K562 (cell line): ENCODE measurements around the gene ZNF264. TPM values are rescaled to one million over a fixed set of nuclear protein-coding genes. Genes with fewer than 3 reads are reported as not detected.

Source experiments
- ATAC-seq: fragments of 200-7000 bp; cut with Tn5 transposase; 3 replicates; pipeline ENCODE4 v1.9.1; 2020; ENCODE audit warnings: moderate library complexity
- BruUV-seq: library from RNA; stranded (reverse); fragments of 400-500 nt; replicated peaks from 2 replicates; lab custom pipeline; 2021; lab: Mats Ljungman, UMichigan
- CTCF ChIA-PET: fragments of 300-600 bp; formaldehyde crosslinking; extraction: SDS; loops from one replicate; lab custom pipeline; 2021; ENCODE audit warnings: low intra/inter-chr PET ratio; lab: Yijun Ruan, JAX
- POLR2A ChIA-PET: fragments of 300-600, 350-650 bp; sonication (Branson Sonifier 250); formaldehyde crosslinking; extraction: SDS; loops from one replicate; lab custom pipeline; 2021; ENCODE audit warnings: antibody characterized with exemption, inconsistent platforms; lab: Yijun Ruan, JAX
- DNase-seq, 4 experiments: peaks; one replicate each; pipeline versions ENCODE4 v3.0.0 to v3.0.0-alpha.2; 2011 to 2018; ENCODE audit warnings: low spot score in 3 of 4, mixed read lengths in 3 of 4; ENCODE audit errors: extremely low read depth in 1 of 4
- FAIRE-seq: peaks from 2 replicates; lab custom pipeline; 2011; peaks lifted over from hg19 to GRCh38; lab: Jason Lieb, UNC
- H2AFZ ChIP-seq: 2 replicates; pipeline ENCODE4 v1.6.0; 2011; ENCODE audit warnings: low read depth, low read length, control low read depth, inconsistent platforms
- H3K27ac ChIP-seq: fragments of 200-600 bp; 3 replicates; pipeline ENCODE4 v1.8.0; 2011; ENCODE audit warnings: low read depth, mild to moderate bottlenecking, control low read depth, inconsistent platforms, low read length, moderate library complexity, mixed read lengths; ENCODE audit errors: extremely low read depth
- H3K27me3 ChIP-seq, 2 experiments: fragments of 300-600 bp in 1 of 2; 2 replicates in 1 of 2; 3 replicates in 1 of 2; pipeline versions ENCODE4 v1.6.0 to v1.8.0; 2011; ENCODE audit warnings: inconsistent platforms in 2 of 2, low read length in 2 of 2, mild to moderate bottlenecking in 1 of 2, mixed read lengths in 1 of 2, moderate library complexity in 1 of 2; ENCODE audit not compliant: control insufficient read depth in 2 of 2, insufficient read depth in 2 of 2
- H3K36me3 ChIP-seq: fragments of 300-600 bp; 3 replicates; pipeline ENCODE4 v1.8.0; 2011; ENCODE audit warnings: mild to moderate bottlenecking, low read length, inconsistent platforms; ENCODE audit not compliant: control insufficient read depth, insufficient read depth
- H3K4me1 ChIP-seq, 2 experiments: fragments of 200-600 bp in 1 of 2; replicated peaks in 1 of 2; 2 replicates in 1 of 2; 3 replicates in 1 of 2; pipeline versions ENCODE4 v1.5.1 to v1.8.0; 2011; ENCODE audit warnings: inconsistent platforms in 2 of 2, low read length in 2 of 2, mild to moderate bottlenecking in 1 of 2, mixed read lengths in 1 of 2, moderate library complexity in 1 of 2; ENCODE audit not compliant: control insufficient read depth in 2 of 2, insufficient read depth in 2 of 2
- H3K4me2 ChIP-seq: 2 replicates; pipeline ENCODE4 v1.6.1; 2011; ENCODE audit warnings: low read length, control low read depth, inconsistent platforms, mixed read lengths; ENCODE audit not compliant: insufficient read depth
- H3K4me3 ChIP-seq: fragments of 200-600 bp; sonication (generic), shearing (Covaris generic); 2 replicates; pipeline ENCODE4 v1.5.1; 2016; ENCODE audit warnings: control low read depth, inconsistent platforms
- H3K79me2 ChIP-seq: fragments of 200-600 bp; 3 replicates; pipeline ENCODE4 v1.8.0; 2011; ENCODE audit warnings: low read length, inconsistent platforms; ENCODE audit not compliant: control insufficient read depth, insufficient read depth
- H3K9ac ChIP-seq, 2 experiments: 2 replicates each; pipeline versions ENCODE4 v1.6.0 to v1.6.1; 2011; ENCODE audit warnings: low read depth in 2 of 2, low read length in 2 of 2, control low read depth in 1 of 2, inconsistent platforms in 1 of 2, mild to moderate bottlenecking in 1 of 2, mixed read lengths in 1 of 2; ENCODE audit not compliant: insufficient read depth in 1 of 2
- H3K9me1 ChIP-seq: one replicate; pipeline ENCODE4 v1.6.0; 2011; ENCODE audit warnings: inconsistent platforms, mild to moderate bottlenecking, low read length, moderate library complexity; ENCODE audit not compliant: control insufficient read depth, insufficient read depth
- H3K9me3 ChIP-seq: replicated peaks from 2 replicates; pipeline ENCODE4 v1.5.1; 2011; ENCODE audit warnings: low read depth, low read length, inconsistent platforms; ENCODE audit not compliant: control insufficient read depth, insufficient read depth
- H4K20me1 ChIP-seq: replicated peaks from 2 replicates; pipeline ENCODE4 v1.6.1; 2011; ENCODE audit warnings: low read length, inconsistent platforms, mixed read lengths; ENCODE audit not compliant: control insufficient read depth, insufficient read depth
- CCAR2 ChIP-seq: fragments of 200-400 bp; formaldehyde crosslinking; IDR thresholded peaks from 2 replicates; pipeline ENCODE4 v1.6.1; 2017; ENCODE audit warnings: mild to moderate bottlenecking, low read depth, low read length
- KHSRP ChIP-seq: fragments of 450-650 bp; IDR thresholded peaks from 2 replicates; pipeline ENCODE4 v1.6.1; 2017
- NR2C1 ChIP-seq, 2 experiments: fragments of 450-650 bp; IDR thresholded peaks; 2 replicates each; pipeline ENCODE4 v1.6.1; 2017; ENCODE audit warnings: mild to moderate bottlenecking in 2 of 2, antibody characterized with exemption in 1 of 2, inconsistent platforms in 1 of 2, missing compliant biosample characterization in 1 of 2, missing genetic modification characterization in 1 of 2
- PTTG1 ChIP-seq: fragments of 450-650 bp; IDR thresholded peaks from 2 replicates; pipeline ENCODE4 v1.6.1; 2016; ENCODE audit warnings: low read depth, mild to moderate bottlenecking, missing genetic modification characterization, missing compliant biosample characterization
- SNIP1 ChIP-seq: fragments of 450-650 bp; IDR thresholded peaks from 2 replicates; pipeline ENCODE4 v1.7.1; 2017; ENCODE audit warnings: low read depth, mild to moderate bottlenecking
- TEAD4 ChIP-seq, 2 experiments: sonication (generic) in 1 of 2; formaldehyde crosslinking in 1 of 2; IDR thresholded peaks; 2 replicates each; pipeline versions ENCODE4 v1.6.1 to v1.8.0; 2012 to 2022; ENCODE audit warnings: borderline replicate concordance in 1 of 2, inconsistent platforms in 1 of 2, low read length in 1 of 2, mild to moderate bottlenecking in 1 of 2, missing genetic modification reagents in 1 of 2
- ZNF133 ChIP-seq: fragments of 250-450 bp; sonication (Bioruptor Pico); IDR thresholded peaks from 2 replicates; pipeline ENCODE4 v1.4.0; 2020; ENCODE audit warnings: mild to moderate bottlenecking
- ZNF24 ChIP-seq: fragments of 450-650 bp; IDR thresholded peaks from 2 replicates; pipeline ENCODE4 v1.6.1; 2016
- WGBS: fragments of 100-300 bp; shearing (Covaris generic); methylation state at CpG from one replicate; pipeline ENCODE4 v1.1.6; 2016; ENCODE audit warnings: low coverage, mixed read lengths; ENCODE audit not compliant: insufficient coverage; ENCODE audit errors: missing lambda C conversion rate; 5-methylcytosine and 5-hydroxymethylcytosine counted together
- in situ Hi-C: fragments of 300-500 bp; cut with MboI; formaldehyde crosslinking; loops from 4 replicates; pipeline ENCODE4 v1.15.0; 2018; ENCODE audit warnings: inconsistent platforms, mixed read lengths
- intact Hi-C: fragments of 100-400 bp; cut with micrococcal nuclease; formaldehyde crosslinking; loops from 2 replicates; pipeline ENCODE4 v1.14.2; 2022
- polyA plus RNA-seq, 8 experiments: library from polyadenylated mRNA; depleted of rRNA in 4 of 8; stranded (reverse) in 5 of 8; unstranded in 3 of 8; fragments of >200 nt; fragmentation: Nextera tagmentation in 2 of 8; fragmentation: Illumina TruSeq in 1 of 8; extraction: Ambion mirVana in 2 of 8; extraction: Trizol in 1 of 8; gene quantifications; 2 replicates each; pipeline versions ENCODE4 v1.2.1 to v1.2.3, GENCODE V29; 2011 to 2014; ENCODE audit warnings: inconsistent platforms in 1 of 8, missing spikeins in 1 of 8
- total RNA-seq, 7 experiments: library from RNA; depleted of rRNA in 6 of 7; stranded (reverse); fragments of >200 nt in 6 of 7; fragmentation: Illumina TruSeq in 2 of 7; extraction: Trizol in 2 of 7; gene quantifications; 2 replicates each; pipeline versions ENCODE4 v1.2.1 to v1.2.3, GENCODE V29; 2011 to 2021; ENCODE audit warnings: low replicate concordance in 1 of 7
- TF ChIP-seq, protein P1 (sequence below): fragments of 200-800 bp; sonication (Bioruptor generic); IDR thresholded peaks from 2 replicates; pipeline ENCODE4 v1.6.1; 2016; ENCODE audit warnings: missing genetic modification characterization, missing compliant biosample characterization
- TF ChIP-seq, protein P2 (sequence below), 2 experiments: fragments of 450-650 bp in 1 of 2; sonication (generic) in 1 of 2; formaldehyde crosslinking in 1 of 2; IDR thresholded peaks in 1 of 2; conservative IDR thresholded peaks in 1 of 2; 2 replicates each; pipeline versions ENCODE4 v1.6.1 to v1.8.1; 2016 to 2023; ENCODE audit warnings: mild to moderate bottlenecking in 2 of 2, moderate library complexity in 2 of 2, inconsistent platforms in 1 of 2, missing genetic modification reagents in 1 of 2
- TF ChIP-seq, protein P3 (sequence below): fragments of 250-450 bp; sonication (Bioruptor Pico); IDR thresholded peaks from 2 replicates; pipeline ENCODE4 v1.5.0; 2021

Gene ZNF264
- total and polyA plus RNA-seq, 9 of the 15 experiments (the other 6 are each of a cell fraction or from before 2014, with no cell fraction given), result 0.08 to 7.9 (median 1.3) TPM

DNA sequence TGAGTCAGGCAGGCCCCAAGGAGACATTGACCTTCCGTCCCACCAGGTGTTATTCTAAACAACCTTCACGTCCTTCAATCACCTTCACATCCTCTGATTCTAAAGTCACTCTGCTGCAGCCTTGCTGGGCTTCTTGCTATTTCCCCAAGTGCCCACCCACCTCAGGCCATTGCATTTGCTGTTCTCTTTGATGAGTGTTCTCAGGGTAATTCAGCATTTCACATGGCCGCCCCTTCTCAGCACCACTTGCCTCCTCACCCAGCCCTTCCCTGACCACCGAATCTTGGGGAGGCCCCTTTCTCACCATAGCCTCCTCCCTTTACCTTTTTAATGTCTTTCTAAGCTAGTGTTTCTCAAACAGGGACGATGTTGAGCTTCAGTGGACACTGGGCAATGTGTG, 53.8 kb downstream of the ZNF264 start:
- FAIRE-seq, result no peak
- no peaks in the 10 kb centered on the region for H3K27me3 ChIP-seq
- in situ Hi-C loops (no loop called here), intact Hi-C loops (no loop called here)
- TF ChIP-seq, protein P1, sequence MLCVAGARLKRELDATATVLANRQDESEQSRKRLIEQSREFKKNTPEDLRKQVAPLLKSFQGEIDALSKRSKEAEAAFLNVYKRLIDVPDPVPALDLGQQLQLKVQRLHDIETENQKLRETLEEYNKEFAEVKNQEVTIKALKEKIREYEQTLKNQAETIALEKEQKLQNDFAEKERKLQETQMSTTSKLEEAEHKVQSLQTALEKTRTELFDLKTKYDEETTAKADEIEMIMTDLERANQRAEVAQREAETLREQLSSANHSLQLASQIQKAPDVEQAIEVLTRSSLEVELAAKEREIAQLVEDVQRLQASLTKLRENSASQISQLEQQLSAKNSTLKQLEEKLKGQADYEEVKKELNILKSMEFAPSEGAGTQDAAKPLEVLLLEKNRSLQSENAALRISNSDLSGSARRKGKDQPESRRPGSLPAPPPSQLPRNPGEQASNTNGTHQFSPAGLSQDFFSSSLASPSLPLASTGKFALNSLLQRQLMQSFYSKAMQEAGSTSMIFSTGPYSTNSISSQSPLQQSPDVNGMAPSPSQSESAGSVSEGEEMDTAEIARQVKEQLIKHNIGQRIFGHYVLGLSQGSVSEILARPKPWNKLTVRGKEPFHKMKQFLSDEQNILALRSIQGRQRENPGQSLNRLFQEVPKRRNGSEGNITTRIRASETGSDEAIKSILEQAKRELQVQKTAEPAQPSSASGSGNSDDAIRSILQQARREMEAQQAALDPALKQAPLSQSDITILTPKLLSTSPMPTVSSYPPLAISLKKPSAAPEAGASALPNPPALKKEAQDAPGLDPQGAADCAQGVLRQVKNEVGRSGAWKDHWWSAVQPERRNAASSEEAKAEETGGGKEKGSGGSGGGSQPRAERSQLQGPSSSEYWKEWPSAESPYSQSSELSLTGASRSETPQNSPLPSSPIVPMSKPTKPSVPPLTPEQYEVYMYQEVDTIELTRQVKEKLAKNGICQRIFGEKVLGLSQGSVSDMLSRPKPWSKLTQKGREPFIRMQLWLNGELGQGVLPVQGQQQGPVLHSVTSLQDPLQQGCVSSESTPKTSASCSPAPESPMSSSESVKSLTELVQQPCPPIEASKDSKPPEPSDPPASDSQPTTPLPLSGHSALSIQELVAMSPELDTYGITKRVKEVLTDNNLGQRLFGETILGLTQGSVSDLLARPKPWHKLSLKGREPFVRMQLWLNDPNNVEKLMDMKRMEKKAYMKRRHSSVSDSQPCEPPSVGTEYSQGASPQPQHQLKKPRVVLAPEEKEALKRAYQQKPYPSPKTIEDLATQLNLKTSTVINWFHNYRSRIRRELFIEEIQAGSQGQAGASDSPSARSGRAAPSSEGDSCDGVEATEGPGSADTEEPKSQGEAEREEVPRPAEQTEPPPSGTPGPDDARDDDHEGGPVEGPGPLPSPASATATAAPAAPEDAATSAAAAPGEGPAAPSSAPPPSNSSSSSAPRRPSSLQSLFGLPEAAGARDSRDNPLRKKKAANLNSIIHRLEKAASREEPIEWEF (CRISPR knock-in tag), result no peak
- no peak for TF ChIP-seq TEAD4 (IDR thresholded peaks at IDR 0.05; ENCODE audit: low read length)
- TF ChIP-seq TEAD4 (CRISPR knock-in tag; IDR thresholded peaks at IDR 0.05; ENCODE audit: borderline replicate concordance), result no peak
- no peak for TF ChIP-seq NR2C1 (IDR thresholded peaks at IDR 0.05)
- TF ChIP-seq NR2C1 (tag; IDR thresholded peaks at IDR 0.05), result no peak
- TF ChIP-seq SNIP1, result no peak
- no peak for TF ChIP-seq ZNF133 (CRISPR knock-in tag)
- TF ChIP-seq, protein P2, sequence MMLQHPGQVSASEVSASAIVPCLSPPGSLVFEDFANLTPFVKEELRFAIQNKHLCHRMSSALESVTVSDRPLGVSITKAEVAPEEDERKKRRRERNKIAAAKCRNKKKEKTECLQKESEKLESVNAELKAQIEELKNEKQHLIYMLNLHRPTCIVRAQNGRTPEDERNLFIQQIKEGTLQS (IDR thresholded peaks at IDR 0.05), result no peak
- TF ChIP-seq, protein P2 (CRISPR knock-in tag; conservative IDR thresholded peaks at IDR 0.05), result no peak
- no peak for TF ChIP-seq ZNF24
- TF ChIP-seq CCAR2, result no peak
- TF ChIP-seq, protein P3, sequence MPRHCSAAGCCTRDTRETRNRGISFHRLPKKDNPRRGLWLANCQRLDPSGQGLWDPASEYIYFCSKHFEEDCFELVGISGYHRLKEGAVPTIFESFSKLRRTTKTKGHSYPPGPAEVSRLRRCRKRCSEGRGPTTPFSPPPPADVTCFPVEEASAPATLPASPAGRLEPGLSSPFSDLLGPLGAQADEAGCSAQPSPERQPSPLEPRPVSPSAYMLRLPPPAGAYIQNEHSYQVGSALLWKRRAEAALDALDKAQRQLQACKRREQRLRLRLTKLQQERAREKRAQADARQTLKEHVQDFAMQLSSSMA, result no peak
- no peak for TF ChIP-seq KHSRP
- TF ChIP-seq PTTG1 (tag), result no peak
- DNase-seq, result no peak
- ChIA-PET POLR2A (no interaction called here), CTCF (no interaction called here)
- no peak overlapping the region for H3K4me2 ChIP-seq
- no peak overlapping the region for H3K4me3 ChIP-seq
- peaks cover 2% of the 10 kb centered on the region; the same call in 1 of the 2 replicates for H3K9me3 ChIP-seq
- 74% methylated on average over 4 of the region's 5 CpGs for WGBS
- no peak overlapping the region for H2AFZ ChIP-seq
- H3K36me3 ChIP-seq, result peaks cover 39% of the 10 kb centered on the region; the same call in 2 of the 3 replicates
- H4K20me1 ChIP-seq, result no peaks in the 10 kb centered on the region
- H3K4me1 ChIP-seq, result peaks cover 7% of the 10 kb centered on the region in 2 experiments; a peak in 4 of 5 replicates
- no peaks in the 10 kb centered on the region for H3K9me1 ChIP-seq
- H3K9ac ChIP-seq, result no peak overlapping the region
- no TSS peak for BruUV-seq
- peaks cover 26% of the 10 kb centered on the region for H3K79me2 ChIP-seq
- no peak overlapping the region for H3K27ac ChIP-seq
- no peak for ATAC-seq
